ENCODE measurements around the gene BCL2L14.

The BCL2L14 gene

GRCh38 chr12:12064596-12064995 is 6.1 kb upstream of the BCL2L14 start:
- no peaks in the 10 kb centered on the region for H3K9me3 ChIP-seq (ENCODE audit: control insufficient read depth, insufficient read depth, low read depth, low read length)
- no peaks in the 10 kb centered on the region for H3K4me1 ChIP-seq (ENCODE audit: control insufficient read depth, insufficient read depth, low read length)
- POLR2A ChIA-PET: no interaction called here
- TF ChIP-seq ZNF521 (tag by site-specific recombination; IDR thresholded peaks at IDR 0.05): no peak
- TF ChIP-seq ZNF677 (tag by site-specific recombination; IDR thresholded peaks at IDR 0.05): no peak
- no peak for TF ChIP-seq ZNF394 (tag by site-specific recombination; IDR thresholded peaks at IDR 0.05; ENCODE audit: borderline replicate concordance)
- TF ChIP-seq ZNF843 (tag by site-specific recombination; IDR thresholded peaks at IDR 0.05): no peak
- TF ChIP-seq SP2 (tag by site-specific recombination; IDR thresholded peaks at IDR 0.05): no peak
- no peak for TF ChIP-seq ZNF707 (tag by site-specific recombination; IDR thresholded peaks at IDR 0.05)
- TF ChIP-seq ZFP3 (tag by site-specific recombination; IDR thresholded peaks at IDR 0.05; ENCODE audit: low read depth): no peak
- no peak for TF ChIP-seq SETDB1 (IDR thresholded peaks at IDR 0.05; ENCODE audit: insufficient read length, low read length)
- no peak for TF ChIP-seq ZNF146 (tag by site-specific recombination; IDR thresholded peaks at IDR 0.05)
- no peak for TF ChIP-seq ZNF404 (tag by site-specific recombination; IDR thresholded peaks at IDR 0.05)
- no peak for TF ChIP-seq ZNF366 (tag by site-specific recombination; conservative IDR thresholded peaks at IDR 0.05)
- TF ChIP-seq ZNF510 (tag by site-specific recombination; IDR thresholded peaks at IDR 0.05; ENCODE audit: insufficient replicate concordance): no peak
- no peak for TF ChIP-seq ZNF174 (tag by site-specific recombination; IDR thresholded peaks at IDR 0.05)
- no peak for TF ChIP-seq BCL6B (tag by site-specific recombination; IDR thresholded peaks at IDR 0.05)
- no peak for TF ChIP-seq ZNF37A (tag by site-specific recombination; IDR thresholded peaks at IDR 0.05)
- no peak for TF ChIP-seq ZNF830 (tag by site-specific recombination; IDR thresholded peaks at IDR 0.05; ENCODE audit: low read depth)
- TF ChIP-seq ZFP37 (tag by site-specific recombination; IDR thresholded peaks at IDR 0.05): no peak
- H3K4me3 ChIP-seq (ENCODE audit: low read depth, low read length): no peak overlapping the region
- CTCF ChIA-PET: no interaction called here
- H3K36me3 ChIP-seq (ENCODE audit: control insufficient read depth in 2 of 2, insufficient read depth in 1 of 2, low read length in 2 of 2): no peaks in the 10 kb centered on the region
- no peak overlapping the region for H3K27ac ChIP-seq (ENCODE audit: extremely low read depth, low read depth, low read length)

DNA sequence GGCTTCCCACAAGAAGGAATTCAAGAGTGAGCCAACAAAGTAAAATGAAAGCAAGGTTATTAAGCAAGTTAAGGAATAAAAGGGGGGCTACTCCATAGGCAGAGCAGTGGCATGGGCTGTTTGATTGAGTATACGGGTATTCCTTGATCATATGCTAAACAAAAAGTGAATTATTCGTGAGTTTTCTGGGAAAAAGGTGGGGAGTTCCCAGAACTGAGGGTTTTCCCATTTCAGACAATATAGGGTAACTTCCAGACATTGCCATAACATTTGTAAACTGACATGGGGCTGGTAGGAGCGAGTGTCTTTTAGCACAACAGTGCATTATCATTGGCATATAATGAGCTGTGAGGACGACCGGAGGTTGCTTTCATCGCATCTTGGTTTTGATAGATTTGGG is 2.0 kb upstream of the BCL2L14 start:
- H3K27ac ChIP-seq (ENCODE audit: extremely low read depth, low read depth, low read length): no peak overlapping the region
- no peaks in the 10 kb centered on the region for H3K9me3 ChIP-seq (ENCODE audit: control insufficient read depth, insufficient read depth, low read depth, low read length)
- H3K36me3 ChIP-seq (ENCODE audit: control insufficient read depth in 2 of 2, insufficient read depth in 1 of 2, low read length in 2 of 2): no peaks in the 10 kb centered on the region
- H3K4me1 ChIP-seq (ENCODE audit: control insufficient read depth, insufficient read depth, low read length): peaks cover 5% of the 10 kb centered on the region; the same call in 1 of the 2 replicates
- ChIA-PET POLR2A (no interaction called here), CTCF (interaction anchor here (0.7 kb wide), 1 partner anchor 324 kb away, joined by 3 read pairs; no protein-coding TSS in a partner anchor)
- no peak overlapping the region for H3K4me3 ChIP-seq (ENCODE audit: low read depth, low read length)
- TF ChIP-seq SP7 (tag by site-specific recombination; IDR thresholded peaks at IDR 0.05) (no peak), ZNF843 (tag by site-specific recombination; IDR thresholded peaks at IDR 0.05) (no peak), SETDB1 (IDR thresholded peaks at IDR 0.05; ENCODE audit: insufficient read length, low read length) (no peak), ZBTB1 (tag by site-specific recombination; IDR thresholded peaks at IDR 0.05) (no peak), ZNF501 (tag by site-specific recombination; IDR thresholded peaks at IDR 0.05) (no peak), ZNF518A (tag by site-specific recombination; conservative IDR thresholded peaks at IDR 0.05; ENCODE audit: low read depth) (no peak), ZNF146 (tag by site-specific recombination; IDR thresholded peaks at IDR 0.05) (no peak), ZNF521 (tag by site-specific recombination; IDR thresholded peaks at IDR 0.05) (no peak), ZNF426 (tag by site-specific recombination; IDR thresholded peaks at IDR 0.05) (no peak), ZNF48 (tag by site-specific recombination; IDR thresholded peaks at IDR 0.05) (no peak)
- TF ChIP-seq, protein P1, sequence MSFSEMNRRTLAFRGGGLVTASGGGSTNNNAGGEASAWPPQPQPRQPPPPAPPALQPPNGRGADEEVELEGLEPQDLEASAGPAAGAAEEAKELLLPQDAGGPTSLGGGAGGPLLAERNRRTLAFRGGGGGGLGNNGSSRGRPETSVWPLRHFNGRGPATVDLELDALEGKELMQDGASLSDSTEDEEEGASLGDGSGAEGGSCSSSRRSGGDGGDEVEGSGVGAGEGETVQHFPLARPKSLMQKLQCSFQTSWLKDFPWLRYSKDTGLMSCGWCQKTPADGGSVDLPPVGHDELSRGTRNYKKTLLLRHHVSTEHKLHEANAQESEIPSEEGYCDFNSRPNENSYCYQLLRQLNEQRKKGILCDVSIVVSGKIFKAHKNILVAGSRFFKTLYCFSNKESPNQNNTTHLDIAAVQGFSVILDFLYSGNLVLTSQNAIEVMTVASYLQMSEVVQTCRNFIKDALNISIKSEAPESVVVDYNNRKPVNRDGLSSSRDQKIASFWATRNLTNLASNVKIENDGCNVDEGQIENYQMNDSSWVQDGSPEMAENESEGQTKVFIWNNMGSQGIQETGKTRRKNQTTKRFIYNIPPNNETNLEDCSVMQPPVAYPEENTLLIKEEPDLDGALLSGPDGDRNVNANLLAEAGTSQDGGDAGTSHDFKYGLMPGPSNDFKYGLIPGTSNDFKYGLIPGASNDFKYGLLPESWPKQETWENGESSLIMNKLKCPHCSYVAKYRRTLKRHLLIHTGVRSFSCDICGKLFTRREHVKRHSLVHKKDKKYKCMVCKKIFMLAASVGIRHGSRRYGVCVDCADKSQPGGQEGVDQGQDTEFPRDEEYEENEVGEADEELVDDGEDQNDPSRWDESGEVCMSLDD (tag by site-specific recombination; IDR thresholded peaks at IDR 0.05): no peak
- TF ChIP-seq, protein P2, sequence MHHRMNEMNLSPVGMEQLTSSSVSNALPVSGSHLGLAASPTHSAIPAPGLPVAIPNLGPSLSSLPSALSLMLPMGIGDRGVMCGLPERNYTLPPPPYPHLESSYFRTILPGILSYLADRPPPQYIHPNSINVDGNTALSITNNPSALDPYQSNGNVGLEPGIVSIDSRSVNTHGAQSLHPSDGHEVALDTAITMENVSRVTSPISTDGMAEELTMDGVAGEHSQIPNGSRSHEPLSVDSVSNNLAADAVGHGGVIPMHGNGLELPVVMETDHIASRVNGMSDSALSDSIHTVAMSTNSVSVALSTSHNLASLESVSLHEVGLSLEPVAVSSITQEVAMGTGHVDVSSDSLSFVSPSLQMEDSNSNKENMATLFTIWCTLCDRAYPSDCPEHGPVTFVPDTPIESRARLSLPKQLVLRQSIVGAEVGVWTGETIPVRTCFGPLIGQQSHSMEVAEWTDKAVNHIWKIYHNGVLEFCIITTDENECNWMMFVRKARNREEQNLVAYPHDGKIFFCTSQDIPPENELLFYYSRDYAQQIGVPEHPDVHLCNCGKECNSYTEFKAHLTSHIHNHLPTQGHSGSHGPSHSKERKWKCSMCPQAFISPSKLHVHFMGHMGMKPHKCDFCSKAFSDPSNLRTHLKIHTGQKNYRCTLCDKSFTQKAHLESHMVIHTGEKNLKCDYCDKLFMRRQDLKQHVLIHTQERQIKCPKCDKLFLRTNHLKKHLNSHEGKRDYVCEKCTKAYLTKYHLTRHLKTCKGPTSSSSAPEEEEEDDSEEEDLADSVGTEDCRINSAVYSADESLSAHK (tag by site-specific recombination; IDR thresholded peaks at IDR 0.05): no peak
